Fibroblast of lung (primary cell): ENCODE measurements around the gene HGFAC. TPM values are rescaled to one million over a fixed set of nuclear protein-coding genes. Genes with fewer than 3 reads are reported as not detected.

ENCODE experiments used
- DNase-seq, 2 donors: peaks; one replicate each; pipeline versions ENCODE4 v3.0.0 to v3.0.0-alpha.2; 2010; ENCODE audit warnings: low read depth in 2 of 2
- H2AFZ ChIP-seq: 2 replicates; pipeline ENCODE4 v1.5.1; 2012; ENCODE audit warnings: low read length, control low read depth, inconsistent platforms
- H3K27ac ChIP-seq: 2 replicates; pipeline ENCODE4 v1.5.1; 2011; ENCODE audit warnings: low read length, control low read depth; ENCODE audit not compliant: insufficient read depth
- H3K27me3 ChIP-seq: 2 replicates; pipeline ENCODE4 v1.5.1; 2011; ENCODE audit warnings: mild to moderate bottlenecking, low read length; ENCODE audit not compliant: control insufficient read depth, insufficient read depth
- H3K36me3 ChIP-seq: 2 replicates; pipeline ENCODE4 v1.5.1; 2011; ENCODE audit warnings: low read length; ENCODE audit not compliant: control insufficient read depth, insufficient read depth
- H3K4me1 ChIP-seq: 2 replicates; pipeline ENCODE4 v1.5.1; 2011; ENCODE audit warnings: low read length; ENCODE audit not compliant: control insufficient read depth, insufficient read depth; ENCODE audit errors: extremely low read depth
- H3K4me2 ChIP-seq: 2 replicates; pipeline ENCODE4 v1.5.1; 2011; ENCODE audit warnings: low read length, control low read depth; ENCODE audit not compliant: insufficient read depth; ENCODE audit errors: extremely low read depth
- H3K4me3 ChIP-seq, 4 experiments: fragments of 200-600 bp in 1 of 4; sonication (generic) in 1 of 4; replicated peaks in 1 of 4; 2 replicates each; pipeline ENCODE4 v1.5.1; 2011 to 2016; ENCODE audit warnings: low read length in 4 of 4, low read depth in 3 of 4, mild to moderate bottlenecking in 3 of 4, control low read depth in 2 of 4, inconsistent platforms in 1 of 4, mixed read lengths in 1 of 4; ENCODE audit not compliant: insufficient read depth in 1 of 4; ENCODE audit errors: control extremely low read depth in 1 of 4
- H3K79me2 ChIP-seq: 2 replicates; pipeline ENCODE4 v1.5.1; 2012; ENCODE audit warnings: mild to moderate bottlenecking, low read length, inconsistent platforms; ENCODE audit not compliant: control insufficient read depth, insufficient read depth
- H3K9ac ChIP-seq: 2 replicates; pipeline ENCODE4 v1.5.1; 2011; ENCODE audit warnings: mild to moderate bottlenecking, low read length, control low read depth; ENCODE audit not compliant: insufficient read depth
- H3K9me3 ChIP-seq: 2 replicates; pipeline ENCODE4 v1.5.1; 2012; ENCODE audit warnings: low read depth, low read length; ENCODE audit not compliant: control insufficient read depth, insufficient read depth
- H4K20me1 ChIP-seq: 2 replicates; pipeline ENCODE4 v1.5.1; 2011; ENCODE audit warnings: low read length; ENCODE audit not compliant: control insufficient read depth, insufficient read depth; ENCODE audit errors: extremely low read depth
- EZH2 ChIP-seq: IDR thresholded peaks from 2 replicates; pipeline ENCODE4 v1.5.1; 2012; ENCODE audit warnings: low read length, control low read depth, mild to moderate bottlenecking; ENCODE audit errors: missing control alignments
- polyA plus RNA-seq, 2 donors: library from polyadenylated mRNA; depleted of rRNA in 1 of 2; stranded (reverse) in 1 of 2; unstranded in 1 of 2; fragments of >200 nt; gene quantifications; 2 replicates each; pipeline ENCODE4 v1.2.1, GENCODE V29; 2011 to 2012; ENCODE audit warnings: missing spikeins in 1 of 2
- total RNA-seq: library from RNA; depleted of rRNA; stranded (reverse); fragments of >200 nt; gene quantifications from 2 replicates; pipeline ENCODE4 v1.2.1, GENCODE V29; 2014
- TF ChIP-seq, protein P1 (sequence below), 2 donors: IDR thresholded peaks in 1 of 2; conservative IDR thresholded peaks in 1 of 2; 1 replicate in 1 of 2; 2 replicates in 1 of 2; pipeline ENCODE4 v1.5.1; 2011 to 2012; ENCODE audit warnings: low read length in 2 of 2, control low read depth in 1 of 2, inconsistent platforms in 1 of 2, low read depth in 1 of 2, mild to moderate bottlenecking in 1 of 2

Gene HGFAC
- total and polyA plus RNA-seq, 2 donors (not counting 1 experiment from before 2014, with no cell fraction given): 0.33 TPM; not detected in 1

DNA sequence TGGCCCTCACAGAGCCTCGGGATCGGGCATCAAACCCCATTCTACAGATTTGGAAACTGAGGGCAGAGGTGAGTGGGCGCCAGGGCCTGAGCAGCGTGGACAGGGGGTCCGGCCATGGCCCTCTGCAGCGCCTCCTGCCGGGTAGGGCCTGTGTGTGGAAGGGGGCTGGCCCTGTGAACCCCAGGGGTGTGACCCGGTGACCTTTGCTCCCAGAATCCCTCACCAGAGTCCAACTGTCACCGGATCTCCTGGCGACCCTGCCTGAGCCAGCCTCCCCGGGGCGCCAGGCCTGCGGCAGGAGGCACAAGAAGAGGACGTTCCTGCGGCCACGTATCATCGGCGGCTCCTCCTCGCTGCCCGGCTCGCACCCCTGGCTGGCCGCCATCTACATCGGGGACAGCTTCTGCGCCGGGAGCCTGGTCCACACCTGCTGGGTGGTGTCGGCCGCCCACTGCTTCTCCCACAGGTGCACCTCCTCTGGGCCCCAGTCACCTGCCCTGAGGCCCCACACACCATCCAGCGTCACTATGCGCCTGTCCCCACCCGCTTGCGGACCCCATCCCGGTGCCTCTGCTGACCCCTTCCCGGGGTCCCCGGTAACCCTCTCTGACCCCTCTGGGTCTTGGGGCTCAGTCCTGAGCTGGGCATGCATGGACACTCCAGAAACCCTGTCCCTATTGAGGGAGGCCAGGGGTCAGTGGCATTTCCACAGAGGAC lies 4.2 kb downstream of the HGFAC start:
- TF ChIP-seq EZH2: no peak
- TF ChIP-seq, protein P1, sequence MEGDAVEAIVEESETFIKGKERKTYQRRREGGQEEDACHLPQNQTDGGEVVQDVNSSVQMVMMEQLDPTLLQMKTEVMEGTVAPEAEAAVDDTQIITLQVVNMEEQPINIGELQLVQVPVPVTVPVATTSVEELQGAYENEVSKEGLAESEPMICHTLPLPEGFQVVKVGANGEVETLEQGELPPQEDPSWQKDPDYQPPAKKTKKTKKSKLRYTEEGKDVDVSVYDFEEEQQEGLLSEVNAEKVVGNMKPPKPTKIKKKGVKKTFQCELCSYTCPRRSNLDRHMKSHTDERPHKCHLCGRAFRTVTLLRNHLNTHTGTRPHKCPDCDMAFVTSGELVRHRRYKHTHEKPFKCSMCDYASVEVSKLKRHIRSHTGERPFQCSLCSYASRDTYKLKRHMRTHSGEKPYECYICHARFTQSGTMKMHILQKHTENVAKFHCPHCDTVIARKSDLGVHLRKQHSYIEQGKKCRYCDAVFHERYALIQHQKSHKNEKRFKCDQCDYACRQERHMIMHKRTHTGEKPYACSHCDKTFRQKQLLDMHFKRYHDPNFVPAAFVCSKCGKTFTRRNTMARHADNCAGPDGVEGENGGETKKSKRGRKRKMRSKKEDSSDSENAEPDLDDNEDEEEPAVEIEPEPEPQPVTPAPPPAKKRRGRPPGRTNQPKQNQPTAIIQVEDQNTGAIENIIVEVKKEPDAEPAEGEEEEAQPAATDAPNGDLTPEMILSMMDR (conservative IDR thresholded peaks at IDR 0.05 in 1 of 2, IDR thresholded peaks at IDR 0.05 in 1 of 2; ENCODE audit: low read depth in 1 of 2, low read length in 2 of 2): no peak
- Histone ChIP-seq H2AFZ (no peak overlapping the region), H3K4me3 (no peak overlapping the region), H4K20me1 (no peaks in the 10 kb centered on the region), H3K36me3 (no peaks in the 10 kb centered on the region), H3K4me1 (no peaks in the 10 kb centered on the region), H3K9ac (no peak overlapping the region), H3K9me3 (no peaks in the 10 kb centered on the region), H3K27me3 (no peaks in the 10 kb centered on the region), H3K27ac (no peak overlapping the region), H3K79me2 (no peaks in the 10 kb centered on the region), H3K4me2 (no peak overlapping the region)
- no peak for DNase-seq

DNA sequence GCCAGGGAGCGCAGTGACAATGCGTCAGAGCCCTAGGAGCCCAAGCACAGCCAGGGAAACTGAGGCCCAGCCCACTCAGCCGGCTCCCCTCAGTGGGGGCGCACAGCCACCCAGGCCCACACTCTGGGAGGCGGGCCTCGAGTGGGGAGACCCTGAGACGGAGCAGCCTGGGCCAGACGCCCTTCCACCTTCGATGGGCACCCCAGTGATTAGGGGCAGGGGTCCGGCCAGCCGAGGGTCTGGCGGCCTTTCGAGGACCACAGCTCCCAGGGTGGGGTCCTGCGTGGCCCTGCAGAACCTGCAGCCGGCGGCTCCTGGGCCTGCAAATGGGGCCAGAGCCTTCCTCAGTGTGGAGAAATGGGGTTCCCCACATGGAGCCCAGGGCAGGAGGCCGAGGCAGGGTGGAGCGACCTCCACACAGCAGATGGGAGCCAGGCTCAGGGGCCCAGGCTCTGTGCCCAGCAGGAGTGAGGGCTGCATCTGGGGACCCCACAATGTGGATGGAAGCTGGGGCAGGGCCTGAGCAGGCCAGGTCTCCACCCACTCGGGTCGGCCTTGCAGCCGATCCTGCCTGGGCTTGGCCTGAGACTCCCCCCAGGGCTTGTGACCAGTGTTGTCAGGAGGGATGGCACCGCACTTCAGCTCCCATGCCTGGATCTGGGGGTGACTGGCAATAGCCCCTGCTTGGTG lies 5.0 kb downstream of the HGFAC start:
- no peak overlapping the region for H3K27ac ChIP-seq
- H3K36me3 ChIP-seq: no peaks in the 10 kb centered on the region
- no peaks in the 10 kb centered on the region for H3K4me1 ChIP-seq
- no peak for TF ChIP-seq EZH2
- TF ChIP-seq, protein P1 (conservative IDR thresholded peaks at IDR 0.05 in 1 of 2, IDR thresholded peaks at IDR 0.05 in 1 of 2; ENCODE audit: low read depth in 1 of 2, low read length in 2 of 2): no peak
- no peaks in the 10 kb centered on the region for H3K27me3 ChIP-seq
- H3K79me2 ChIP-seq: no peaks in the 10 kb centered on the region
- no peak overlapping the region for H2AFZ ChIP-seq
- H3K4me3 ChIP-seq: no peak overlapping the region
- no peak overlapping the region for H3K4me2 ChIP-seq
- no peak for DNase-seq
- H3K9me3 ChIP-seq: no peaks in the 10 kb centered on the region
- H3K9ac ChIP-seq: no peak overlapping the region
- H4K20me1 ChIP-seq: no peaks in the 10 kb centered on the region

DNA sequence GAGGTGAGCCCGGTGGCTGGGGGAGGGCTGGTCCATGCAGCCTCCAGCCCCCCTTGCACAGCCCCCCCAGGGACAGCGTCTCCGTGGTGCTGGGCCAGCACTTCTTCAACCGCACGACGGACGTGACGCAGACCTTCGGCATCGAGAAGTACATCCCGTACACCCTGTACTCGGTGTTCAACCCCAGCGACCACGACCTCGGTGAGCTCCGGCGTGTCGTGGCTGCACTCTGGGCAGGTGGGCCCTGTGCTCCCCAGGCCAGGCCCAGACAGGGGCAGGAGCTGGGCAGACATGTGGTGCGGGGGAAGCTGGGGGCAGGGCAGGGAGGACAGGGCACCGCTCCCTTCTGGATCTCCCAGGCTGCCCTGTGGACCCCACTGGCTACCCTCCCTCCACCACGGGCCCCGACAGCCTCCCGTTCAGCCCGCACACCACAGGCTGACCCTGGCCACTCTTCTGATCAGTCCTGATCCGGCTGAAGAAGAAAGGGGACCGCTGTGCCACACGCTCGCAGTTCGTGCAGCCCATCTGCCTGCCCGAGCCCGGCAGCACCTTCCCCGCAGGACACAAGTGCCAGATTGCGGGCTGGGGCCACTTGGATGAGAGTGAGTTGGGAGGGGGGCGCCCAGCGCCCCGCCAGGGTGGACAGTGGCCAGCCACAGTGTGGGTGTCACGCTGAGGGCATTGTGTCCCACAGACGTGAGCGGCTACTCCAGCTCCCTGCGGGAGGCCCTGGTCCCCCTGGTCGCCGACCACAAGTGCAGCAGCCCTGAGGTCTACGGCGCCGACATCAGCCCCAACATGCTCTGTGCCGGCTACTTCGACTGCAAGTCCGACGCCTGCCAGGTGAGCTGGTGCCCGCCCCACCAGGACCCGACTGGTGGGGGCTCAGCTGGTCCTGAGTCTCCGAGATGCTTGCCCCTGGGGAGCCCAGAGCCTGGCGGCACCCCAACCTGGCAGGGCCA lies 5.9 kb downstream of the HGFAC start:
- no peak for TF ChIP-seq EZH2
- TF ChIP-seq, protein P1 (conservative IDR thresholded peaks at IDR 0.05 in 1 of 2, IDR thresholded peaks at IDR 0.05 in 1 of 2; ENCODE audit: low read depth in 1 of 2, low read length in 2 of 2): no peak
- no peak for DNase-seq
- no peaks in the 10 kb centered on the region for H3K79me2 ChIP-seq

More for the DNA sequence above, 5.9 kb downstream of the HGFAC start:
- no peaks in the 10 kb centered on the region for H3K4me1 ChIP-seq
- no peak overlapping the region for H3K4me3 ChIP-seq
- H3K27ac ChIP-seq: no peak overlapping the region
- no peaks in the 10 kb centered on the region for H3K36me3 ChIP-seq
- H3K9ac ChIP-seq: no peak overlapping the region
- H3K4me2 ChIP-seq: no peak overlapping the region
- no peak overlapping the region for H2AFZ ChIP-seq
- no peaks in the 10 kb centered on the region for H3K27me3 ChIP-seq
- H4K20me1 ChIP-seq: no peaks in the 10 kb centered on the region
- H3K9me3 ChIP-seq: no peaks in the 10 kb centered on the region
